Head of caudate nucleus (tissue), 42 donors: ENCODE measurements around the gene TAS1R3.

ENCODE experiments used
- DNase-seq, 42 donors: peaks; one replicate each; pipeline versions ENCODE4 v3.0.0 to v3.0.0-alpha.2; 2020 to 2021; ENCODE audit warnings: mixed read lengths in 7 of 42
- intact Hi-C: fragments of 100-400 bp; cut with DNase I; formaldehyde crosslinking; loops from one replicate; pipeline ENCODE4 v1.15.0; 2022

TAS1R3 gene

DNA sequence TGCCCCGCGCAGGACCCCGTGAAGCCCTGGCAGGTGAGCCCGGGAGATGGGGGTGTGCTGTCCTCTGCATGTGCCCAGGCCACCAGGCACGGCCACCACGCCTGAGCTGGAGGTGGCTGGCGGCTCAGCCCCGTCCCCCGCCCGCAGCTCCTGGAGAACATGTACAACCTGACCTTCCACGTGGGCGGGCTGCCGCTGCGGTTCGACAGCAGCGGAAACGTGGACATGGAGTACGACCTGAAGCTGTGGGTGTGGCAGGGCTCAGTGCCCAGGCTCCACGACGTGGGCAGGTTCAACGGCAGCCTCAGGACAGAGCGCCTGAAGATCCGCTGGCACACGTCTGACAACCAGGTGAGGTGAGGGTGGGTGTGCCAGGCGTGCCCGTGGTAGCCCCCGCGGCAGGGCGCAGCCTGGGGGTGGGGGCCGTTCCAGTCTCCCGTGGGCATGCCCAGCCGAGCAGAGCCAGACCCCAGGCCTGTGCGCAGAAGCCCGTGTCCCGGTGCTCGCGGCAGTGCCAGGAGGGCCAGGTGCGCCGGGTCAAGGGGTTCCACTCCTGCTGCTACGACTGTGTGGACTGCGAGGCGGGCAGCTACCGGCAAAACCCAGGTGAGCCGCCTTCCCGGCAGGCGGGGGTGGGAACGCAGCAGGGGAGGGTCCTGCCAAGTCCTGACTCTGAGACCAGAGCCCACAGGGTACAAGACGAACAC is 1.8 kb downstream of the TAS1R3 start:
- DNase-seq: no peak
- intact Hi-C loops: no loop called here

DNA sequence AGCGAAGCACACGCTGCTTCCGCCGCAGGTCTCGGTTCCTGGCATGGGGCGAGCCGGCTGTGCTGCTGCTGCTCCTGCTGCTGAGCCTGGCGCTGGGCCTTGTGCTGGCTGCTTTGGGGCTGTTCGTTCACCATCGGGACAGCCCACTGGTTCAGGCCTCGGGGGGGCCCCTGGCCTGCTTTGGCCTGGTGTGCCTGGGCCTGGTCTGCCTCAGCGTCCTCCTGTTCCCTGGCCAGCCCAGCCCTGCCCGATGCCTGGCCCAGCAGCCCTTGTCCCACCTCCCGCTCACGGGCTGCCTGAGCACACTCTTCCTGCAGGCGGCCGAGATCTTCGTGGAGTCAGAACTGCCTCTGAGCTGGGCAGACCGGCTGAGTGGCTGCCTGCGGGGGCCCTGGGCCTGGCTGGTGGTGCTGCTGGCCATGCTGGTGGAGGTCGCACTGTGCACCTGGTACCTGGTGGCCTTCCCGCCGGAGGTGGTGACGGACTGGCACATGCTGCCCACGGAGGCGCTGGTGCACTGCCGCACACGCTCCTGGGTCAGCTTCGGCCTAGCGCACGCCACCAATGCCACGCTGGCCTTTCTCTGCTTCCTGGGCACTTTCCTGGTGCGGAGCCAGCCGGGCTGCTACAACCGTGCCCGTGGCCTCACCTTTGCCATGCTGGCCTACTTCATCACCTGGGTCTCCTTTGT is 2.6 kb downstream of the TAS1R3 start:
- DNase-seq: no peak
- intact Hi-C loops: no loop called here

DNA sequence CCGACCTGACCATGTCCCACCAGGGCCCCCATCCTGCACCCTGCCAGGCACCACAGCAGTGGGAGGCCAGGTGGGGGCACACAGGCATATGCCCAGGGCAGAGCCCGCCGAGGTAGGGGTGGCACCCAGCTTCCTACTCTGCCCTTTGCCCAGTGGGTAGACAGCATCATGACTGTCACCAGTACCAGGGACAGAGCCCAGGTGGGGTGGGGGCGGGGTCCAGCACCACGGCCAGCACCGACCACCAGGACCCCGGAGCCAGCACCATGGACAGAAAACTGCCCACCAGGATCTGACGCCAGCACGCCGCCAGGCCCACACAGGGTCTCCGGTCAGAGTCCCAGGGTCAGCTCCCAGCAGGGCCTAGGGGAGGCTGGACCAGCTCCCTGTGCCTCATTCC is 3.8 kb downstream of the TAS1R3 start:
- no peak for DNase-seq
- intact Hi-C loops: no loop called here

DNA sequence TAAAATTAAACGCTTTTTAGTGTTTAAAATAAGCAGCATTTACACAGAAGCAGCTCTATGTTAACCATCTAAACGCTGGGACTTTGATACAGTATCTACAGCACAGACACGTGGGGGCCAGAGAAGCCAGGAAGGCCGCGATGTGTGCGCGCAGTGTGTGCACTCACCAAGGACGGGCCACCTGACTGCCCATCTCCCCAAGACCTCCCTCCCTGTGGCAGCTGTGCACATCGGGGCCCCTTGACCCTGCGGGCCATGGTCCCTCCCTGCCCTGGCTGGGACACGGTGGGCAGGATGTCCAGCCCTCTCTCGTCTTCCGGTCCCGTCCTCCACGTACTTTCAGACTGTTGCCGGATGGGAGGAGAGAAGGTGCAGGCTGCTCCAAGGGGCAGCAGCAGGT is 4.2 kb downstream of the TAS1R3 start:
- intact Hi-C loops: no loop called here
- no peak for DNase-seq

DNA sequence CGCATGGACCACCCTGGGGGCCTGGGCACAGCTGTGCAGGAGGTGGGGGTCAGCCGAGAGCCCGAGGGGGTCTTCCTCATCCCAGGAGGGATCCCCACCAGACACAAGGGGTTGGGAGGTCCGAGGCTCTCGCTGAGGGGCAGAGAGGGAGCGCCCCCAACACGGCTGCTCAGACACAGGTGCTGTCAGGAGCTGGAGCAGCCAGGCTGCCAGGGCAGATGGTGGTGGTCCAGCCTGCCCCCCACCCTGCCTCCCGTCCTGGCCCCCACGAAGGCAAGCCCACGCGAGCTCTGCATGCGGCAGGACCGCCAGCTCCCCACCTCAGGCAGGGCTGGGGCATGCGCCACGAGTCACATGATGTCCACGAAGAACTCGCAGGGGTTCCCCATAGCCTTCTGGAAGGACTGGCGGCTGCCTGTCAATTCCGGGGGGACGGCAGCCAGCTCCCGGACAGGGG is 4.7 kb downstream of the TAS1R3 start:
- DNase-seq: no peak
- intact Hi-C loops: no loop called here

DNA sequence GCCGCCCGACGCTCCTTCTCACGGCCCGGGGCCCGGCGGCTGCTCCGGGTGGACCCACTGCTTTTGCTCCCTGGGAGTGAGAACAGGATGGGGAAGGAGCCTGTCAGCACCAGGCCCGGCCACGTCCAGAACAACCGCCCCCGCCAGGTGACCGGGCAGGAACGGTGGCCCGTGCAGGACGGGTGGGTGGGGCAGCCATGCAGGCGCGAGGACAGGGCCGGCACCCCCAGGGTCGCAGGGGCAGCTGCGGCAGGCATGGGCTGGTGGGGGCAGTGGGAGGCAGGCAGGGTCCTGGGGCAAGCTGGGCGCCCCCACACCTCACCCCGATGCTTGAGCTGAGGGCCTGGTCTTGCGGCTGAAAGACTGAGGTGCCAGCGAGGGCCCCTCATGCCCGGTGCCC is 5.4 kb downstream of the TAS1R3 start:
- intact Hi-C loops: no loop called here
- no peak for DNase-seq

DNA sequence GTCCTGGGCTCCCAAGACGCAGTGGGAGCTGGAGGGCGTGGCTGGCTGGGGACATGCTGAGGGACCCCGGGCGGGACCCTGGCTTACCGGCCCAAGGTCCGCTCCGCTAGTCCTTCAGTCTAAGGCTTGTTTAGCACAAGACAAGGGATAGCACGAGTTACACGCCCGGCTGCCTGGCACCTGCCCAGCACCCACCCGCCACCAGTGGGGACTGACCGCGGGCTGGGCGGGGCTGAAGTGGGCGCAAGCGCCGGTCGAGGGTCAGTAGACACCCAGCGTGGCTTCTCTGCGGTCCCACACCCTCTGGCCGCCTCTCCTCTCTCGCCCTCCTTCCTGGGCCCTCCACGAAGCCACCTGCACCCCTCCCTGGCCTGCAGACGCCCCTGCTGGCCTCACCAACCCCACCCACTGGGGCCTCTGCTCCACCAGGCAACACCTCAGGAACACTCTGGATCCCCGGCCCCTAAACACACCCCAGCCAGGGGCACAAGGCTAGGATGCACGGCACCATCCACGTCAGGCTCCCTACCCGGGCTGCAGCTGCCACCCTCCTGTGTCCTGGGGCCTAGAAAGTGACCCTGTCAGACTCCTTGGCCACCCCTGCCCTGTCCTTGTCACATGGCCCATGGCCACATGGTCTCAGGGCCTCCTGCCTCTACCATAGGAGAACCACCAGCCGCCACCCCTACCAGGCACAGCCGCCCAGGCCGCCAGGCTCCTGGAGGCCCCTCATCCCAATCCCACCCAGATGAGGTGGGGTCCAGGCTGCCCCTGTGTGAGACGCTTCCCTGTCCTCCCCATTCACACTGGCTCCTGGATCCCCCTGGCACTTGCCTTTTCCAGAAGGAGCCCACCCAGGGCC is 6.1 kb downstream of the TAS1R3 start:
- intact Hi-C loops: no loop called here
- DNase-seq: no peak

DNA sequence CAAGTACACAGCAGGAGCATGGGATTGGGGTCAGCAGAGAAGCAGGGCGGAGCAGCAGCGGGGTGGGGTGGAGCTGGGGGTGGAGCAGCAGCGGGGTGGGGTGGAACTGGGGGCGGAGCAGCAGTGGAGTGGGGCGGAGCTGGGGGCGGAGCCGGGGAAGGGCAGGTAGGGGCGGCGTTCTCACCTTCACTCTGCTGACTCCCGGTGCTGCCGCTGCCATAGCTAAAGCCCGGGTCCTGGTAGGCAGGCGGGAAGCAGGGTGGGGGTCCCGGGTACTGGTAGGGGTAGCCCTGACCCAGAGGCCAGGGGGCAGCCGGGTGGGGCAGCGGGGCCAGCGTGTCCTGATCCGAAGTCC is 6.7 kb downstream of the TAS1R3 start:
- intact Hi-C loops: no loop called here
- DNase-seq: peak in 10 of 42 donors; percentile 30 to 63 (median 42)

DNA sequence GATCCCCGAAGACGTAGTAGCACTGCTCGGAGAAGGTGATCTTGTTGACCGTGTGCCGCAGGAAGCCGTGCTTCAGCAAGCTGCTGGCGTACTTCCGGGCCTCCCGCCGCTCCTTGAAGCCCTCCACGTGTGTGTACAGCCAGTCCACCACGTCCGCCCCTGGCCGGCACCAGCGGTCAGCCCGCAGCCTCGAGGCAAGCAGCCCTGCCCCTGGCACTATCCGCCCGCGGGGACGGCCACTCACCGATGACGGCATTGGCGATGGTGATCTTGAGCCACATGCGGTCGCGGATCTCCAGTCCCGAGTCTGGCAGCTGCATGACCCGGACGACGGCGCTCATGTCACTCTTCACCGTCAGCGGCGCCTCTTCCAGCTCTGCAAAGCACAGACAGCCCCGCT is 7.2 kb downstream of the TAS1R3 start:
- no peak for DNase-seq
- intact Hi-C loops: no loop called here

DNA sequence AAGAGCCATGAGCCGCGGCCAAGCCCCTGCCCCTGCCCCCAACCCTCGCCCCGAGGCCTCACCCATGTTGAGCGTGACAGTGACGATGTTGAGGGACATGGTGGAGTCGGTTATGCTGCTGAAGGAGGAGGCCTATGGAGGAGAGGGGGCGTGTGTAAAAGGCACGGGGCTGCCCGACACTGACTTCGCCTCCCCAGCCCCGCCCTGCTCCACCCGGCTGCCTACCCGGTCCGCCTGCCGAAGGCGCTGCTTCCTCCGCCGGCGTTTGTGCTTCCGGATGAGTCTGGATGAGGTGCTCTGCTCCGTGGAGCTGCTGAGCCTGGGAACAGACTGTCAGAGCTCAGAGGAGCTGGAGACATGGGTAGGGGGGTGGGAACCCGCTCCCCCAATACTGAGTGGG is 9.1 kb downstream of the TAS1R3 start:
- intact Hi-C loops: no loop called here
- DNase-seq: peak in 38 of 42 donors; percentile 47 to 89 (median 70)

DNA sequence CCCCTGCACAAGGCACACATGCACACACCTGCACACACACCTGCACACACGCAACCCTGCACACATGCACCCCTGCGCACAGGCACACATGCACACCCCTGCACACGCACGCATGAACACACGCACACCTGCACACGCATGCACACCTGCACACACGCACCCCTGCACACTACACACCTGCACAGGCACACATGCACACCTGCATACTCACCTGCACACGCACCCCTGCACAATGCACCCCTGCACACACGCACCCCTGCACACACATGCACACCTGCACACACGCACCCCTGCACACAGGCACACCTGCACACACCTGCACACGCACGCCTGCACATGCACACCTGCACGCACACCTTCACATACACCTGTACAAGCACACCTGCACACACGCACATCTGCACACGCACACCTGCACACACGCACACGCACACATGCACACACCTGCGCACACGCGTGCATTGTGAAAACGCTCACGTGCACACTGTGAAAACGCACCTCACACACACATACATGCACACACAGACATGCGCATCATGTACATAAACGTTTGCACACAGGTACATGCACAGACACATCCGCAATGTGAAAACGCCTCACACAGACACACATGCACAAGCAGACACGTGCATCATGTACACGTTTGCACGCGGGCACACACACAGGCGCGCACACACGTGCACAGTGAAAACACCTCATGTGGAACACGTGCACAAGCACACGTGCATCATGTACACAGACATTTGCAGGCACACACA is 9.9 kb downstream of the TAS1R3 start:
- intact Hi-C loops: no loop called here
- DNase-seq: no peak

DNA sequence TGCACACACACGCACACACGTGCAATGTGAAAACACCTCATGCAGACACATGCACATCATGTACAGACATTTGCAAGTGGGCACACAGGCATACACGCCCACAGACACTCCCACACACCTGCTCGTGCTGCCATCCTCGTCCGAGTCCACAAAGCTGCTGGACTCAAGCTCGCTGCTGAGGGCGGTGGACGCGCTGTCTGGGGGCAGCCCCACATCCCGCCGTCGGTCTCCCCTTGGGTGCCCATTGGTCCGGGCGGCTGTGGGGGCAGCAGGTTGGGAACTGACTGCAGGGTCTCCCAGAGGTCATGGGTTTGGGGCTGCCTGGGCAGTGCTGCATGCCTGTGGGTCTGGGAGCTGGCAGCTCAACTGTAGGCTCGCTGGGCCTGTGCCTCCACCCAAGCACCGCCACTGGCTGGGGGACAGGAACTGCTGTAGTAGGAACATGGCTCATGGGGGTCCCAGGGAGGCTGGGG is 10.5 kb downstream of the TAS1R3 start:
- DNase-seq: peak in 1 of 42 donors; percentile 22
- intact Hi-C loops: no loop called here

DNA sequence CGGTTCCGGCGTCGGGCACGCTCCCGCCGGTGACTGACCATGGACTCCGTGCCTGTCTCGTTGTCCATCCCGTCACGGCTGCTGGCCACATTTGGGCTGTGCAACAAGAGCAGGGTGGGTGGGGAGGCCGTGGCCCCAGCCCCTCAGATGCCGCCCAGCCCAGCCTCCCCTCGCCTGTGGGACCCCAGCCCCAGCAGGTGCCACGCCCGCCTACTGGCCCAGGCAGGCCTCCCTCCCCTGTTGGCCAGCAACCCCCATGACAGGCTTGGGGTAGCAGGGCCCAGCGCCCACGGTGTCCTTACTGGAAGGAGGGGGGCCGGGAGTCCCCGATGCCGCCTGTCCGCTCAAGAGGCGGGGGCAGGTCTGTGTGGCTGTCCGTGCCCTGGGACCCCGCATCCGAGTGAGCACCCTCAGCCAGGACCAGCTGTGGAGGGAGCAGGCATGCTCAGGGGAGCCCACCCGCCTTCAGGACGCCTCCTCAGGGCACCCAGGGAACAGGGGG is 11.0 kb downstream of the TAS1R3 start:
- no peak for DNase-seq

DNA sequence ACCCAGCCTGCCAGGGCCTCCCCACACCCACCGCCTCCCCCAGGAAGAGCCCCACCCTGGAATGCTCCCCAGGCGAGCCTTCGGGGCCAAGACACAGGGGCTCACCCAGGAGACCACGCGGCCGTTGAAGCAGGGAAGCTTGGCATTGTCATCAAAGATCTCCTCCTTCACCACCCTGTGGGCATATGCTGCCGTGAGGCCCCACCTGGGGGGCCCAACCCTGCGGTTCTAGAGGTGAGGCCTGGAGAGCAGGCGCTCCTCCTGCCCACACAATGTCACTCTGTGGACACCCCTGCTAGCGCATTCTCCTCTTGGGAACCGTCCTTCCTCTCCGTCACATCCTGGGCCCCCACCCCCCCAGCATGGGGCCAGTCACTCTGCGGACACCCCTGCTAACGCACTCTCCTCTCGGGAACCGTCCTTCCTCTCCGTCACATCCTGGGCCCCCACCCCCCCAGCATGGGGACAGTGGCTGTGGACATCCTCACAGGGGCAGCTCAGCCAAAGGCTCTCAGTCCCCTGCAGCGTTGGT is 11.6 kb downstream of the TAS1R3 start:
- DNase-seq: no peak
- intact Hi-C loops: no loop called here

More for the DNA sequence above, 11.0 kb downstream of the TAS1R3 start:
- intact Hi-C loops: no loop called here

DNA sequence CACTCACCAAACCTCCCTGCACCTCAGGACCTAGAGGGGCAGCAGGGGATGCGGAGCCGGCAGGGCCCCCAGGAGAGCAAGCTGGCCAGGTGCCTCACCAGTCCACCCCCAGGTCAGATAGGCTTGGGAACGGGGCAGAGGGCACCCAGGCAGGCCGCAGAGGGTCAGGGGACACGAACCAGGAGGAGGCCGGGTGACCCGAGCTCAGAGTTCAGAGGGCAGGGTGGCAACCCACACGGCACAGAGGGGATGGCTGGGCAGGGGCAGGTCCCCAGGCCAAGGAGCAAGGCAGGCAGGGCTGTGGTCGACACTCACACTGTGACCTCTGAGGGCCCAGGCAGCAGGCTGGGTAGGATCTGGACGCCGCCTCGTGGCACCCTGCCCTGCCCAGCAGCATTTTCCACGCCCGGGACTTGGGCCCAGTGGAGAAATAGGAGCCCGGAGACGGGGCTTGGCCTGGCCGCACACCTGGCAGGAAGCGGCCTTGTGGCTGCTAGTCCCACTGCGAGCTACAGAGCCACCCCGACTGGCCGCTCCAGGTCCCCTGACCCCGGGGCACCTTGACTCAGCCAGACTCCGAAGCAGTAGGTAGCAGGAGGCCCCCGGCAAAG is 12.8 kb downstream of the TAS1R3 start:
- DNase-seq: no peak
- intact Hi-C loops: no loop called here

DNA sequence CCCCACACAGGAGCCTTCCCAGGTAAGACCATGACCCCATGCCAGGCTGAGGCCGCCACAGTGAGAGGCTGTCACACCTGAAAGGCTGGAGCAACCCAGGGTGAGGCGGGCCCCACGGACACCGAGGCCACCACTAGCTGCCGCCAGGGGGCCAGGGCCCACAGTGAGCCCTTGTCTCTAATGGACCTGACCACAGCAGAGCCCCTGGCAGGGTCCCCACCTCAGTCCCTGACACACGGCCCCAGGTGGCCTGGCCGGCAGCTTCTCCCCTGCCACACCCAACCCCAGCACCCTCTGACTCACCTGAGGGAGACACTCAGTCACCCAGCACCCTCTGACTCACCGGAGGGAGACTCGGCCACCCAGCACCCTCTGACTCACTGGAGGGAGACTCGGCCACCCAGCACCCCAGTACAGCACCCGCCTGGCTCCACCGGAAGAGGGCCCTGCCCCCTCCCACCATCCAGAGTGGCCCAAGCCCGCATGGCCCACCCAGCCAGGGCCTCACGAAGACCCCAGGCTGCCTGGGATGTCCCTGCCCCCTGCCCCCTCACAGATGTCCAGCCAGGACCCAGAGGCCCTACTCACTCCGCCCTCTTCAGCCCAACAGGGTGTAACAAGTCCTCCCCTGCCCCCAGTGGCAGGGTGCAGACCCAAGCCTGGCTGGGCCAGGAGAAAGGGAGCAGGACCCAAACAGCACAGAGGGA is 13.7 kb downstream of the TAS1R3 start:
- intact Hi-C loops: no loop called here
- DNase-seq: peak in 2 of 42 donors; percentile 25 to 60

DNA sequence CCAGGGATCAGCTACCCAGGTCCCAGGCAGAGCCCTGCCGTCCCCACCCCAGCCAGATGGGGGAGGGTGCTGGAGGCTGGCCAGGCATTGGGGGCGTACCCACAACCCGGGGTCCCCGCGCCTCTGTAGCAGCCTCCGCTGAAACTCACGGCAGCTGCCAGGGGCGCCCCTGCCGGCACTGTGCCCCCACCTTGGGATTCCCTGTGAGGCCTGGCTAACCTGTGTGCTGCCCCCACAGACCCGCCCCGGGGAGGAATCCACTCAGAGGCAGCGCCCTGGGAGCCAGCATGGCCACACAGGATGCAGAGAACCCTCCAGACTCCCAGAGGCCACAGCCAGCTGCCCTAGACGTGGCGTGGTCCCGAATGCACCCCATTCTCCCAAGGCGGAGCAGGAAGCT is 14.3 kb downstream of the TAS1R3 start:
- no peak for DNase-seq

More for the DNA sequence above, 14.3 kb downstream of the TAS1R3 start:
- intact Hi-C loops: no loop called here
